HG03439 (cell line): ENCODE results near the gene FMN1.

Experiments used
- ATAC-seq: cut with Tn5 transposase; IDR thresholded peaks from one replicate; pipeline ENCODE4 v1.9.1; 2021; ENCODE audit warnings: mild to moderate bottlenecking, moderate library complexity; ENCODE audit not compliant: unreplicated experiment

The FMN1 gene

DNA sequence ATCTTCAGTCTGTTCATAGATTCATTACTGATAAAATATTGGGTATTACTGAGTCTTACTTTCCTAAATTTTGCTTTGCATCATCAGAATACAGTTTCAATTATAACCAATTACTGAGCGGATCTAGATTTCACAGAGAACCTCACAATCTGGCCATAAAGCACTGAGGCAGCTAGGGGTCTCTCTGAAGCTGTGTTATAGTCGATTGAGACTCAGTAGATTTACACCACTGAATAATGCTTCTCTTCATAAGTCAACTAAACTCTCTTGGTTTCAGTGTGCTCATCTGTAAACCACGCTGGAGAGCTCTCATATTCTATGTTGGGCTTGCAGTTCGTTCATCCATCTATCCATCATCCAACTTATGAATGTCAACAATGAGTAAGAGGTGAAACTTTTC is 296.1 kb downstream of the FMN1 start:
- no peak for ATAC-seq

DNA sequence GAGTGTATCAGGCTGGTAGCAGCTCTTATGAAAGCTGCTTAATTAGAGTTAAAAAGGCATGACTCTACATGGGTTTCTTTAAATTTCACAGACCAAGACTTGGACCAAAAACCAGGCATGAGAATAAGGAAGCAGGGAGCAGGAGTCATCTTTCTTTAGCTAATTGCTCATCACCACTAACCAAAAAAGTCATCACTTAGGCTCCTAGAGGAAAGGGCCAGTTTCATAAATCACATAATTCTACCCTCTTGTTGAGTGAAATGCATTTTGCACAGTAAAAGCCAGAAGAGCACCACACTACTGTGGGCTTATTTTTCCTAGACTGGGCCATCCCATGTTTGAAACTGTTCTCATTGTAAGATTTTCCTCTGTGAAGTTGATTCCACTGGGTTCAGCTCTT is 301.1 kb downstream of the FMN1 start:
- no peak for ATAC-seq

DNA sequence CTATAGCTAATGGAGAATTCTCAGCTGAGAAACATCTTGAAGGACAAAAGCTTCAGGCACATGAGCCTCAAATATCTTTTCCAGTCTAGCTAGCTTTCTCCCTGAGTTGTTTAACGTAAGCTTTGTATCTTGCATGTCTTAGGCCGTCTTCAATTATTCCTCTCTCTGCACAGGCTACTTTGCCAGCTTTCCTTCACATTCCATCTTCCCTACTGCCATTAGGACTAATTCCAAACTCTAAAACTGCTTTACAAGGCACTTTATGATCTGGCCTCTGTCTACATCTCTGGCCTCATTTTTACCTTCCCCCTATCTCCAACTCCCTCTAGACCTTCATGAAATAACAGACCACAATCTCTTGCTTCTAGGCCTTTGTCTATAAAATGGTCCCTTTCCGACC is 305.3 kb downstream of the FMN1 start:
- ATAC-seq, result no peak

DNA sequence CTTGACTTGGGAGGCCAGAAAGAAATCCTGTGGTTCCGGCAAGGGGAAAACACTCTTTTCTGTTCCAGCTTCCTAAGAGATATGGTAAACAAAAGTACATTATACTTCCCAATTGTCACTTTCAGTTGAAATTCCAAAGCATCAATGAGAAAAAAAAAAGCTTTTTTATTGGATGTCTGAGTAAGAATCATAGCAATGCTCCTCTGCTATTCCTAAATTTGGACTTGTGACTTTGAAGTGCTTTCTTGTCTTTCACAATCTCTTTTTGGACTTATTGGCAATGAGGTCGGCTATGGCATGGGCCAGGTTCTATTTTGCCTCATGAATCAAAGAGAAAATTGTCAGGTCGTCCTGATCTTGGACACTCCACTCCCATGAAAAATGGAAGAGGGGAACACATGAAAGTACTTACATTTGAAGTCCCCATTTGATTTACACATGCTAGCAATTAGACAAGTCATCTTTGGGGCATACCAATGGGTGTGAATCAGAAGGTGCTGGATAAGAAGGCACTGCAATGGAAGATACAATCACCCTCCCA is 306.2 kb downstream of the FMN1 start:
- ATAC-seq, result no peak

DNA sequence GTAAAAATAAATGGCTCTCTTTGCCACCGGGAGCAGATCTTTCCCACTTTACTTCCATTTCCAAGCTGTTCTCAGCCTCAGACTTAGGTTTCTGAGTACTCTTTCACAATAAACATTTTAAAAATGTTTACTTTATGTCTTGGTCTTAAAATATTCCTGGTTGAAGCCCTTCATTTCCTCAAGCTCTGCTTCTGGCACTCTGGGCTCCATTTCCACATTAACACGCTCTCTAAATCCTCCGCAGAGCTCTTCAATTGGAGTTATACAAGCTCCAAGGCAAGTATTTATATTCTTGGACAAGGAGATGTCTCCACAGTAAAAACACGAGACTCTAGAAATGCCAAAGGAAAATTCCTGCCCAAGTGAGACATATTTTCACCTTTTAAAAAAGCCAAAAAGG is 307.4 kb downstream of the FMN1 start:
- ATAC-seq, result no peak

DNA sequence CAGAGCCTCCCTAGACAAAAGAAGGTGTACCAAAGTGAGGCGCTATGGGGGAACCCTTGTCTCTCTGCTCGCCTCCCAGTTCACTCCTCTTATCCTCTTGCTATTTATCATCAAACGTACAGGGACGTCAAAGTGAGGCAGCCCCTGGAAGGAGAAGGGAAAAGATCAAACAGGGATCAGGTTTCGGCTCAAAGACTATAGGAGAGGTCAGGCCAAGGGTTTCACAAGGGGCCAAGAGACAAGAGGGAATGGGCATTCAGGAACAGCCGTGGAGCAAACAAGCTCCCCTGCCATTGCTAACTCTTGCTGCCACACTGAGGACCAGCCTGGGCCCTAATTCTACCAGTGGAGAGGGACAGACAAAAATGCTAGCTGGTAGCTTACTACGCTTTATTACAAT is 308.1 kb downstream of the FMN1 start:
- no peak for ATAC-seq

DNA sequence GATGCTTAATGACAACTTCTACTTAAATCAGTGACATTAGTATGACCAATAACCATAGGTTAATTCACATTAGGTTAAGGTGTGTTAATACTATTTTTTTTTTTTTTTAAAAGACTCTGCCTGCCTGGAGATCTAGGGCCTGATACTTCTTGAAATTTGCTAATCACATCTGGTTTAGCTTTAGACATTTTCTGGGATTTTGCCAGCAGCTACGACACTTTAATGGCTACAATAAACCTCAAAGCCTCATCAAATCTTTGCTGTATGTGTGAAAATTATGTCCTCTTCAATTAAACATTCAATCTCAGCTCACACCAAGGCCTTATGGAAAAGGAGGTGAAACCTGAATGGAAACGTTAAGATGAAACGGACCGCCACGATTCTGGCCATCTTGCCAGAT is 308.8 kb downstream of the FMN1 start:
- ATAC-seq, result no peak

DNA sequence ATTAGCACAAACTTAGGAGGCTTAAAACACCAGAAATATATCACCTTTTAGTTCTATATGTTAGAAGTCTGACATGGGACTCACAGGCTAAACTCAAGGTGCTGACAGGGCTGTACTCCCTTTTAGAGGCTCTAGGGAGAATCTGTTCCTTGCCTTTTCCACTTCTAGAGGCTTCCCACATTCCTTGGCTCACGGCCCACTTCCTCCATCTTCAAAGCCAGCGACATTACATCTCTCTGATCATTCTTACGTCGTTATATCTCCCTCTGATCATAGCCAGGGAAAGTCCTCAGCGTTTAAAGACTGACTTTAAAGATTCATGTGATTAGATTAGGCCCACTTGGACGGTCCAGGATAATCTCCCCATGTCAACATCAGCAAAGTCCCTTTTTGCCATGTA is 310.4 kb downstream of the FMN1 start:
- ATAC-seq, result no peak

DNA sequence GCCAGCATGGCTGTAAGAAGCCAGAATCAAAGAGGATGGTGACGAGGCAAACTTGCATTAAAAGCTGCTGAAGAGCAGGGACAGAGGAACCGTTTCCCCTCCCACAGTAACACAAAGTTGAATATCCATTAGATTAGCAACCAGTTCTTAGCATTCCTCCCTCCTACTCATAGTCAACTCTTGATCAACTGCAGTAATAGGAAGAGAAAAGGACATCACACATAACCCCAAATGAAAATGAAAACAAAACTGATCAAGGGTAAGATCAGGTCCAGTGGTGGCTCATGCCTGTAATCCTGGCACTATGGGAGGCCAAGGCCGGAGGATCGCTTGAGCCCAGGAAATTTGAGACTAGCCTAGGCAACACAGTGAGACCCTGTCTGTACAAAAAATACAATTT is 311.6 kb downstream of the FMN1 start:
- no peak for ATAC-seq

DNA sequence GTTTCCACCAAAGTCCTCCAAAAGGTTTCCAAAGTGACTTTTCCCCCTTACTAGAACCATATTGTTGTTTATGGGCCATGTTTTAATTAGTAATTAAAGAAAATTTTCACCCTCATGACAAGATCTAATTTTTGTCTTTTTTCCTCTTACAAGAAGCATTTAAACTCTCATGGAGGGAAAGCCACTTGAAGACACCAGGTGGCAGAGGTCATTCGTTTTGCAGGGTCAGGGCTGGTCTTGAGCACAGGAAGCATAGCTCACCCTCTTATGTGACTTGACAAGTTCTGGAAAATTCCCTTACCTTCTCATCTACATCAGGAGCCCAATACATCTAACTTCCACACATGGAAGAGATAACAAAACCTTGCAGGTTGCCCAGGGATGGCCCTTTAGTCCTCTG is 313.0 kb downstream of the FMN1 start:
- ATAC-seq, result no peak

DNA sequence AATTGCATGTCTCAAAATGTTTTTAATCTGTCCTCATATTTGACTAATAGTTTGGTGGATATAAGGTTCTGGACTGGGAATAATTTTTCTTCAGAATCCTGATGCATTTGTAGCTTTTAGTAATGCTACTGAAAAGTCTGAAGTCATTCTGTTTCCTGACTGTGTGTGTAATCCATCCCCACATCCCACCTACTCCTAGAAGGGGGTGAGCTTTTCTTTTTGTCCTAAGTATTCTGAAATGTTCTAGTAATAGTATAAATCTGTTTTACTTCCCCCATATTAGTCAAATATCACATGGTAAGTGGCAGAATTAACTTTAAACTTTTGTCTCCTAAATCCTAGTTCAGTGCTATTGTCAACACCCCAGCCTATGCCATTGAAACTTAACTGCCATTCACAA is 313.9 kb downstream of the FMN1 start:
- no peak for ATAC-seq

DNA sequence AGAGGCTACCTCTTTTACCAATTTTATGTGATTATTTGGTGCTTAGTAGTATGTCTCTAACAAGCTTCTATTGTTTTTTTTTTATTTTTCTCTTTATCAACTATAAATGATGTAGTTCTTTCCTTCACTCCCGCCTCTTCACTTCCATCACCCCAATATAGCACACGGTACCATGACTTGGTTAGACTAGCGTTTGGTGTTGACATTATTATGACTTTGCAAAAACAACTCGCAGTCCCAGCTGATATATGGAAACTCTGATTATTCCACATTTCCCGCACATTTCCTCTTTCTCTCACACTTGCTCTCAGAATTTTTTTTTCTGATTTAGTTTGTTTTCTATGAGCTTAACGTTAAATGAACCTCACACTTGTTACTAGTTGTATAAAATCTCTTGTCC is 314.5 kb downstream of the FMN1 start:
- ATAC-seq, result no peak

DNA sequence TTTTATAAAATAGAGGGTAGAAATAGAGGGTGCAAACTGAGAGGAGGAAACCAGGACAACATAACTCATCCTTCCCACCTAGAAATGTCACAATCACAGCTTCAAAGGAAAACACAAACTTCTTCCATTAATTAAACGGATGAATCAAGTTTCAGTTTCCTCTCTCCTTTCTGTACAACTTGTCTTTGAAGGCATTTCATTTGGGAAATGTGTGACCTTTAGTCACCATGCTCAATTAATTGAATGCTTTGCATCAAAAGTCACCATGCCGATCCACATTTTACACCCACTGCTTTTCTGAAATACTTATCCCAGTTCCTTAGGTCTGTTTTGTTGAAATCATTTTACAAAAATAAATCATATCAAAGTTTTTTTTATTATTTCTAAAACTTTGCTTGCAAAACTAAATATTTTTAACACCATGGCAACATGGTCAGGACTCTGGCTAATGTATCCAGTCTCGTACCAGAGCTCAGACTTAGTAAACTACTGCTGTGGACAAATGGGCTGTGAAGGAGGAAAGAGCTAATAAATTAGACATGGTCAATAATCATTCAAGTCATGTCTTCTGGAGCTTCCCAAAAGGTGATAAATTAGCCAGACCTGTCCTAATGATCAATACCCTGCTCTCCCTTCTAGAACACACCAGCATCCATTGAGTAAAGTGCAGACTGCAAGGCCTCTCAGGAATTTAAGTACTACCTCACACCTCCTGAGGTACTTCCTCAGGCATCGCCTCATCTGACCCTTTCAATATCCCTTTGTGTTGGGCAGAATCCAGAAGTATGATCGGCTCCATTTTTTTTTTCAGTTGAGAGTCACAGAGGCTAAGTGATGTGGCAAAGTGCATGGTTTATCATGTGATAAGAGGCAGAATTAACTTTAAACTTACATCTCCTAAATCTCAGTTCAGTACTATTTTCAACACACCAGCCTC is 315.4 kb downstream of the FMN1 start:
- ATAC-seq, result no peak

DNA sequence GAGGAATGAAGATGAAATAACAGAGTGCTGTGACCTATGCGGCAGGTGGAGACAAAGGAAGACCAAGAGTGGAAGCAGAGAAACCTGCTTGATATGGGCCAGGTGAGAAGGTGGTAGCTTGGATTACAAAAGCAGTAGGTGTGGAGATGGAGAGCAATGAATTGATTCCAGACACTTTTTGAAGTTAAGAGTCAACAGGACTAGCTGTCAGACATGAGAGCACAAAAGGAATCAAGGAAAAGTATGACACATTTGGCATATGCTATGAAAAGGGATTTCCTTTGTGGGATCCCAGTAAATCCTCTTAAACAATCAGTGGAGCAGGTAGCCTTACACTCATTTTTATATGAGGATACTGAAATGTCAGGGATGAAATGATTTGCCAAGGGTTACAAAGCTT is 316.2 kb downstream of the FMN1 start:
- ATAC-seq, result no peak

DNA sequence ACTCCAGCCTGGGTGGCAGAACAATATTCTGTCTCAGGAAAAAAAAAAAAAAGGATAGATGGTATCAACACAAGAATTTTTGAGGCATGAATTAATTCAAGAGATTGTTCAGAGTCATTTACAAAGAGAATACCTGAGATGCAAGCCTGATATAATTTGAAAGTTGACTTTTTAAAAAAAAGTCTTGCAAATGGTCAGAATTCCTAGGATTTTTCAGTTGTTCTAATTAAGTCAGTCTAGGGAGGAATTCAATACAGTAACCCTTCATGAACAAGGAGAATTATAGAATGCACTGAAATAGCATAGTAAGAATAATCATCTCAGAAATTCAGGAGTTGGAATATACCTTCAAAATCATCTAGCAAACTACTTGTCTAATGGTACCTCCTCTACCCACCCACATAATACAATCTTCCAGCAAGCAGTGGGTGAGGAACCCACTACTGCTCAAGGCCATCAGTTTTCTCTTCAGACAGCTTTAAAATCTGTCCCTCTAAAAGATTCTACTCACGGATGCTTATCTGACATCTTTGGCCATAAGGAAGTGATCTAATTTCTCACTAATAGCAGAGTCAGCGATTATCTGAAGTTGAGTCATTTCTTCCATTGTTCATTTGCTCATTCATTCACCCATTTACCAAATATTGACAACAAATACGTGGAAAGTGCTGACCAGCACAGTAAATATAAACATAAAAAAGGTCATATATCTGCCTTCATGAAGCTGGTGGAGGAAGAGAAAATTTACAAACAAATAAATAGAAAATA is 317.1 kb downstream of the FMN1 start:
- ATAC-seq, result no peak

DNA sequence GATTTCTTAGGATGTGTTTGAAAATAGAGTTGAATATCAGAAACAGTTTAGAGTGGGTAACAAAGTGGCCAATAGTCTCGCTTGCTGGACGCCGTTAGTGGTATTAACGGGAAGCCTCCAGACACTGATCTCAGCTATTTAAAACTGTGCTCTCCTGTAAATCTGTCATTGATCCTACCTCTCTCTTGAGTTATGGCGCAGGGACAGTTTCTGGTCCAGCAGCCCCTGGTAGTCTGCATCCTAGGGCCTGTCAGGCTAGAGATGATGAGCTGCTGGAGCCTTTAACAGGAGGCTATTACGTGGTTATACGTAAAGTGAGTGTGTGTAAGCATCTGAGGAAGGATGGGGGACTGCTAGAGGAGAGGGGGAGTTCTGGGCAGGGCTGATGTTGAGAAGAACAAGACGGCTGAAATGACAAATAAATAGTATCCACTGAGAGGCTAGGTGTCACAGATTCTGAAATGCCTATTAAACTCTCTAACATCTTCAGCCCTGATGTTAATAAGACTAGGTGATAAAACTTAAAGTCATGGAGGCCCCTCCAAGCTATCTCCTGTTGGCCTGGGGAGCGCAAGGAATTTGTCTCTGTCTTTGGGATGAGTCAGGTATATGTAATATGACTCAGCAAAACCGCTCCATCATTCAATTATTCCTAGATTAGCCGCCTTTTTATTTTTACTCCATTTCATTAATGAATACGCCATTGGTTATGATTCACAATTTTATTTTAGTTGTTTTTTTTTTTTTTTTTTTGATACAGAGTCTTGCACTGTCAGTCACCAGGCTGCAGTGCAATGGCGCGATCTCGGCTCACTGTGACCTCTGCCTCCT is 321.0 kb downstream of the FMN1 start:
- no peak for ATAC-seq

DNA sequence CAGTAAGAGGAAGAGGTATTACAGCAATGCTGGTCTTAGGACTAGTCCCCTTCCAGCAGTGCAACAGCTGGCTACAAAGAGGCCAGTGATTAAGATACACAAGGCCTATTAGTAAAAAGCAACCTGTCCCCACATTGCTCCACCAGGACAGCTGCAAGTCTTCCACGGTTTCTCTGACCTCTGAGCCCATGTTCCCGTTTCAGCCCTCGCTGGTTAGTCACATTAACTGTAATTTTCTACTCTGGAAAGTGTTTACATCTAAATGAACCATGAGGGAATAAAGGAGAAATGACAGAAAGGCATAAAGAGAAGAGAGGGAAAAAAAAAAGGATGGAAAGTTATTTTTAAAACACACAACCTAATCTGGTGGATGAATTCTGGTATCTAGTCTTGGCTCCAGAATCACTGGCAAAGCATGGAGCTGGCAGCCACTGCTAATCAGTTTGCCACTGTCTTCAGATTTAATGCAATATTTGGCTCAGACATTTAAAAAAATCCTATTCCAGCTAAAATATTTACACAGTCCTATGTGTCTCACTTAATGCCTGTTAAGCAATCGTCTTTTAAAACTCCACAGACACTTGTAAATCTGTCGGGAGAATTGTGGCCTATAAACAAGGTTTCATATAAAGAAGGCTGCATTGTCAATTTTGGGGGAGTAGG is 321.8 kb downstream of the FMN1 start:
- no peak for ATAC-seq

DNA sequence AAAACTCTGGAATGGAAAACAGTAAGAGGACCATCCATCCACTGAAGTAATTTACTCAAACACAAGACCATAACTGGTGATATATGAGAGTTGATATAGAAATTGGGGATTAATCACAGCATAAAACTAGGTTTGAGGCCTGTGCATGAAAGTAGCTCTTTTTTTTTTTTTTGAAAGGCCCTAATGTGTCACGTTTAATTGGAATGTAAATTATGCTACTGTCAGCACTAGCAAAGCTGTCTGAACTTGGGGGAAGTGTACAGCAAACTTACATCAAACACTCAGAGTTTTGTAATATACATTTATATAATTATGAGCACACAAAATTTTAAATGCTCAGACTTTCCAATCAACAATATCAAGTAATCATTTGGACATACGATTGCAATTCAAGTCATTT is 322.6 kb downstream of the FMN1 start:
- no peak for ATAC-seq

DNA sequence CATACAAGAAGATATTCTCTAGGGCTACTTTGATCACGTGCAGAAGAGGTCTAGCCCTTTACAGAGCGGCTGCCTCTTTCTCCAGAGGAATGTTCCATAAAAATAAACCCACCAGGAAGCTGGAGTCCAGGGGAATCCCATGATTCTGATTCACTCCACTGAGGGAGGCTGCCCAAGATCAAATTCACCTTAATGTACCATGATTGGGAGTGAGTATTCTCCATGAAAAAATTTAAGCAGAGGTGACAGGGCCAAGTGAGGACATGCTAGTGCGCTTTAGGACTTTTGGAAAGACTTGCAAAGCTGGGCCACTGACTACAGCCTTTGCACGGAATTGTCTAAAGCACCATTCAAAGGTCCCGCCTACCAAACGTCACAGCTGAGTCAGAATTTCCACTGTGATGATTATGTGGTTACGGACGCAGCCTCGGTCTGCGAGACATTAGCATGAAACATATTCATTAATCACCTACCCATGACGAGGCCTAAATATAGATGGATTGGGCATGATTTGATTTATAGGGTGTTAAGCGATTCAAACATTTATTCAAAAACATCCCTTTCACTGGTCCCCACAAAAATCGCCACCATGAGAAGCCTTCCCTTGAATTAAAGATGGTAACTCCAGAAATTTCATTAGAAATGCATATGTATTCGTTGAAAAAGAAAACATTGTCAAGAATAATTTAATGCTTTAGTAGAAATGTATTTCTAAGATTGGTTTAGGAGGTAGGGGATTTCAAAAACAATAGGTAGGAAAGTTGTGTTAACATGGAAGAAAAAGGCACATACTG is 324.1 kb downstream of the FMN1 start:
- ATAC-seq, result peak; percentile 77

DNA sequence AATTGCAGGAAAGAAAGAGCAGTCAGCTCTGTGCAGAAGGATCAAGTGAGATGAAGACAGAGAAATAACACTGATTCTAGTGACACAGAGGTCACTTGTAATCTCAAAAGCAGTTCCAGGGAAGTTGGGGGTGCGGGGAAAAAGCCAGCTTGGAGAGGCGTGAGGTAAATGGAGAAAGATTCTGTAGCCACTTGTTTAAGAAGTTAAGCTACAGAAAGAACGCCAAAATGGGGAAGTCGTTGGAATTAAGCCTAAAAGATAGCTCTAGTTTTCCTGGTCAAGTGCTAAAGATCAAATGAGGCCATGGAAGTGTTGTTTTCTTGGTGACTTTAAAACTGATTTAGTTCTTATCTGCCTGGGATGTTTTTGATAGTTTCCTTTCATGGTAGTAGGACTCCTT is 324.7 kb downstream of the FMN1 start:
- no peak for ATAC-seq
